ENCODE data around the gene NSUN5.
"Not testable (repeated sequence)": the region's sequence is repeated elsewhere in the genome, so short reads cannot be mapped to it uniquely, and the experiment has no call there.

GRCh38 chr7:73277210-73277609, 31.4 kb downstream of the NSUN5 start:
- TF ChIP-seq POLR2A, TAF1 (IDR thresholded peaks at IDR 0.05; ENCODE audit: low read depth, low read length): not testable (repeated sequence)

All from GM12891 (cell line).